ENCODE measurements around the gene NEGR1.

DNA sequence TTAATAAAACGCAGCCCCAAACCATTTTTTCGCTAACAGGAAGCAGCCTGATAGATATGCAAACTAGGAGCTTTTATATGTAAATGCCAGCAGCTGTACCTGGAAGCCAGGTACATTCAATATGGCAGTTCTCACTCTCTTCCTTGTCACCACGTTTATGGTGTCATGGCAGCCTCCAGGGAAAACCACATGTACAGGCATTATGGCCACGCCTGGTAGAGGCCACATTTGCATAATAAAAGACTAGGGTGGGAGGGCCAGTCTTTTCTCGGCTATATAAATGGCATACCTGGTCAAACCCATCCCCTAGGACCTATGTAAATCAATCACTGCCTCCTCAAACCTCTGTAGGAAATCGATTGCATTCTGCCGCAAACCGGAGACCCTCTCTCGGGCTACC is 247.5 kb downstream of the NEGR1 start:
- TF ChIP-seq, protein P1, sequence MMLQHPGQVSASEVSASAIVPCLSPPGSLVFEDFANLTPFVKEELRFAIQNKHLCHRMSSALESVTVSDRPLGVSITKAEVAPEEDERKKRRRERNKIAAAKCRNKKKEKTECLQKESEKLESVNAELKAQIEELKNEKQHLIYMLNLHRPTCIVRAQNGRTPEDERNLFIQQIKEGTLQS (IDR thresholded peaks at IDR 0.05), result no peak
- TF ChIP-seq, protein P2, sequence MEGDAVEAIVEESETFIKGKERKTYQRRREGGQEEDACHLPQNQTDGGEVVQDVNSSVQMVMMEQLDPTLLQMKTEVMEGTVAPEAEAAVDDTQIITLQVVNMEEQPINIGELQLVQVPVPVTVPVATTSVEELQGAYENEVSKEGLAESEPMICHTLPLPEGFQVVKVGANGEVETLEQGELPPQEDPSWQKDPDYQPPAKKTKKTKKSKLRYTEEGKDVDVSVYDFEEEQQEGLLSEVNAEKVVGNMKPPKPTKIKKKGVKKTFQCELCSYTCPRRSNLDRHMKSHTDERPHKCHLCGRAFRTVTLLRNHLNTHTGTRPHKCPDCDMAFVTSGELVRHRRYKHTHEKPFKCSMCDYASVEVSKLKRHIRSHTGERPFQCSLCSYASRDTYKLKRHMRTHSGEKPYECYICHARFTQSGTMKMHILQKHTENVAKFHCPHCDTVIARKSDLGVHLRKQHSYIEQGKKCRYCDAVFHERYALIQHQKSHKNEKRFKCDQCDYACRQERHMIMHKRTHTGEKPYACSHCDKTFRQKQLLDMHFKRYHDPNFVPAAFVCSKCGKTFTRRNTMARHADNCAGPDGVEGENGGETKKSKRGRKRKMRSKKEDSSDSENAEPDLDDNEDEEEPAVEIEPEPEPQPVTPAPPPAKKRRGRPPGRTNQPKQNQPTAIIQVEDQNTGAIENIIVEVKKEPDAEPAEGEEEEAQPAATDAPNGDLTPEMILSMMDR (IDR thresholded peaks at IDR 0.05; ENCODE audit: low read depth, low read length, missing input control), result no peak
- TF ChIP-seq YY1 (IDR thresholded peaks at IDR 0.05) (no peak), JUND (IDR thresholded peaks at IDR 0.05) (no peak), RAD21 (IDR thresholded peaks at IDR 0.05) (no peak), TAF1 (conservative IDR thresholded peaks at IDR 0.05) (no peak)
- TF ChIP-seq, protein P3, sequence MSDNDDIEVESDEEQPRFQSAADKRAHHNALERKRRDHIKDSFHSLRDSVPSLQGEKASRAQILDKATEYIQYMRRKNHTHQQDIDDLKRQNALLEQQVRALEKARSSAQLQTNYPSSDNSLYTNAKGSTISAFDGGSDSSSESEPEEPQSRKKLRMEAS (IDR thresholded peaks at IDR 0.05), result no peak
